Dendritic cell treated with granulocyte-macrophage colony-stimulating factor and Interleukin-4, amounts not matched to agents 40 ng/mL and 50 ng/mL, for 4 days (primary cell): ENCODE results near the gene METRN.
"Not testable (repeated sequence)": the region's sequence is repeated elsewhere in the genome, so short reads cannot be mapped to it uniquely, and the experiment has no call there.

ENCODE experiments used
- H3K27ac Mint-ChIP-seq: one replicate; pipeline ENCODE4 v1.8.0; 2022; ENCODE audit warnings: mild to moderate bottlenecking, mixed read lengths
- H3K27me3 Mint-ChIP-seq: one replicate; pipeline ENCODE4 v1.8.0; 2022; ENCODE audit warnings: mild to moderate bottlenecking, mixed read lengths
- H3K36me3 Mint-ChIP-seq: one replicate; pipeline ENCODE4 v1.8.0; 2022; ENCODE audit warnings: low read depth, mixed read lengths
- H3K4me1 Mint-ChIP-seq: one replicate; pipeline ENCODE4 v1.8.0; 2022; ENCODE audit warnings: low read depth, mixed read lengths
- H3K4me3 Mint-ChIP-seq: one replicate; pipeline ENCODE4 v1.8.0; 2022; ENCODE audit warnings: mild to moderate bottlenecking, moderate library complexity, mixed read lengths
- H3K9me3 Mint-ChIP-seq: one replicate; pipeline ENCODE4 v1.8.0; 2022; ENCODE audit warnings: mixed read lengths
- intact Hi-C: fragments of 100-400 bp; cut with micrococcal nuclease; formaldehyde crosslinking; loops from one replicate; pipeline ENCODE4 v1.15.0; 2022

METRN gene

DNA sequence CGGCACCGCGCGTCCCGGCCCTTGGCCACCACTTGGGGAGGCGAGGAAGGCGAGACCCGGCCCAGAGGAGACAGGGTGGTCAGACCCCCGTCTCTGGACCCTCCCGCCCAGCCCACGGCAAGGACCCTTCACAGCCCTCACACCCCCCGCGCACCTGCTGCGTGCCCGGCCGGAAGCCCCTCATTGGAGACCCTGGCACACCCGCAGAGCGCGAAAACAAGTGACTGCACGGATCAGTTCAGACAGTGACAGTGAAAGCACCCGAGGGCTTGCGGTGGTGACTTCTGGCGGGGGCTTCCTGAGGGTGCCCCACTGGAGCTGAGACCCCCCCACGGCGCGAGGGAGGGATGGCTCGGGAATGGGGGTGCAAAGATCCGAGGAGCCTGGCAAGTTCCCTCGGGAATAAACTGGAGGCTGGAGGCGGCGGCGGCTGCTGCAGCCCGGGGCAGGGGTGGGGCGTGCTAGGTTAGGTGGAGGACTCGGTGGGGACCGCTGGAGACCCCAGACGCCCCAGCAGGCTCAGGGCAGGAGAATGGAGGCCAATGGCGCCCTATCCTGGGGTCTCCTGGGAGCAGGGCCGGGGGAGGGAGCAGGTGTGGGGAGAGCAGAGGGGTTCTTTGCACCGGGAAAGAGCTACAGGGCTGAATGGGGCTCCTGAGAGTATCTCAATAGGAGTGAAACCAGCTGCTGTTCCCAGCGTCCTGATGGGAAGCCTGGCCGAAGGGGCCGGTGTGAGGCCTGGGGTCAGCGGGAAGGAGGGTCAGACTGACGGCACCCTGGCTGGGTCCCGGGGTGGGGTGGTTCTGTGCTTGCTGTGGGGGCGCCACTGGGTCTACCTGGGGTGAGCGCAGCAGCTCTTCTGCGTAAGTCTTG, 8.5 kb upstream of the METRN start:
- H3K4me1 Mint-ChIP-seq = no peaks in the 10 kb centered on the region
- no peak overlapping the region for H3K4me3 Mint-ChIP-seq
- no peaks in the 10 kb centered on the region for H3K9me3 Mint-ChIP-seq
- H3K27ac Mint-ChIP-seq = no peak overlapping the region
- intact Hi-C loops = loop anchor here (10.0 kb wide), 1 partner anchor 478 kb away; no protein-coding TSS in a partner anchor
- no peaks in the 10 kb centered on the region for H3K36me3 Mint-ChIP-seq
- peaks cover 90% of the 10 kb centered on the region for H3K27me3 Mint-ChIP-seq

DNA sequence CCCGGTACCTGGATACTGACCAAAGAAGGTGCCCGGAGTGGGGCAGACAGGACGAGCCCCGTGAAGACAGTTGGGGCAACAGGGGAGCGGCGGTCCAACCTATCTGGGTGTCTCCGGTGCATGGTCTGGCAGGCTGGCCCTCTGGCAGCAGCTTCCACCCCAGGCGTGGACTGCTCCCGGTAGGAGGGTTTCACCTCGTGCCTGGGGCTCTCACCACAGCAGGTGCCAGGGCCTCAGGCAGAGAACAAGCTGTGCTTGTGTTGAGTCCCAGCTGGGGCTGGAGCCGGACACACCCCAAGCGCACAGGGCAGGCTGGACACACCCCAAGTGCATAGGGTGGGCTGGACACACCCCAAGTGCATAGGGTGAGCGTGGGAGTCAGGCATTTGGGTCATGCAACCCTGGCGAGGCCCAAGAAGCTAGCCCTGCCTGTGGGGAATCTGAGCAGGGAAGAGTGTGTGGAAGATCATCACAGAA, 7.8 kb upstream of the METRN start:
- intact Hi-C loops = loop anchor here (10.0 kb wide), 1 partner anchor 478 kb away; no protein-coding TSS in a partner anchor
- Mint-ChIP-seq H3K27ac (no peak overlapping the region), H3K36me3 (no peaks in the 10 kb centered on the region), H3K4me1 (no peaks in the 10 kb centered on the region), H3K27me3 (peaks cover 87% of the 10 kb centered on the region), H3K9me3 (no peaks in the 10 kb centered on the region), H3K4me3 (no peak overlapping the region)

DNA sequence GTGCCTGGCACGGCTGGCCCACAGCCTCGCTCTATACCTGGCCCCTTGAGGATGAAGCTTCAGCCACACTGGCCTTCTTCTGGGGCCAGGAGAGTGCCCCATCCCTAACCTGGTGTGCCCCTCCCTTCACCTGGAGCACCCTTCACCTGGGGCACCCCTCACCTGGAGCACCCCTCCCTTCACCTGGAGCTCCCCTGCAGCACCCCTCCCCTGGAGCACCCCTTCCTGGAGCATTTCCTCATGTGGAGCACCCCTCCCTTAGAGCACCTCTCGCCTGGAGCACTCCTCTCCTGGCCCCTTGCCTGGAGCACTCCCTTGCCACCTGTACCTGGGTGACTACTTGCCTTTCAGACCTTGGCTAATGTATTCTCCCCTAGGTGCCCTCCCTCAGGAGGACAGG, 6.9 kb upstream of the METRN start:
- Mint-ChIP-seq H3K4me1 (peaks cover 4% of the 10 kb centered on the region), H3K9me3 (no peaks in the 10 kb centered on the region)
- intact Hi-C loops = loop anchor here (10.0 kb wide), 1 partner anchor 477 kb away; no protein-coding TSS in a partner anchor

DNA sequence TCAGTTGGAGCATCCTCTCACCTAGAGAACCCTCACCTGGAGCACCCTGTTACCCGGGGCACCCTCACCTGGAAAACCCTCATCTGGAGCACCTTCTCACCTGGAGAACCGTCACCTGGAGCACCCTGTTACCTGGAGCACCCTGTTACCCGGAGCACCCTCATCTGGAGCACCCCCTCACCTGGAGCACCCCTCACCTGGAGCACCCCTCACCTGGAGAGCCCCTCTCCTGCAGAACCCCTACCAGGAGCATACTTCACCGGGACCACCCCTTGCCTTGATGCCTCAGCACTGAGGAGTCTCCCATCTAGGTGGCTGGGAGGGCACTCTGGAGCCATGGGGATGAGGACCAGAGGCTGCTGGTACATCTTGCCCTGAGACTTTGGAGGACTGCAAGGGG, 6.0 kb upstream of the METRN start:
- intact Hi-C loops = loop anchor here (10.0 kb wide), 1 partner anchor 476 kb away; no protein-coding TSS in a partner anchor
- Mint-ChIP-seq H3K27me3 (peaks cover 83% of the 10 kb centered on the region), H3K4me1 (peaks cover 6% of the 10 kb centered on the region)

More for the DNA sequence above, 6.9 kb upstream of the METRN start:
- Mint-ChIP-seq H3K27ac (no peak overlapping the region), H3K4me3 (no peak overlapping the region), H3K27me3 (peaks cover 85% of the 10 kb centered on the region), H3K36me3 (no peaks in the 10 kb centered on the region)

DNA sequence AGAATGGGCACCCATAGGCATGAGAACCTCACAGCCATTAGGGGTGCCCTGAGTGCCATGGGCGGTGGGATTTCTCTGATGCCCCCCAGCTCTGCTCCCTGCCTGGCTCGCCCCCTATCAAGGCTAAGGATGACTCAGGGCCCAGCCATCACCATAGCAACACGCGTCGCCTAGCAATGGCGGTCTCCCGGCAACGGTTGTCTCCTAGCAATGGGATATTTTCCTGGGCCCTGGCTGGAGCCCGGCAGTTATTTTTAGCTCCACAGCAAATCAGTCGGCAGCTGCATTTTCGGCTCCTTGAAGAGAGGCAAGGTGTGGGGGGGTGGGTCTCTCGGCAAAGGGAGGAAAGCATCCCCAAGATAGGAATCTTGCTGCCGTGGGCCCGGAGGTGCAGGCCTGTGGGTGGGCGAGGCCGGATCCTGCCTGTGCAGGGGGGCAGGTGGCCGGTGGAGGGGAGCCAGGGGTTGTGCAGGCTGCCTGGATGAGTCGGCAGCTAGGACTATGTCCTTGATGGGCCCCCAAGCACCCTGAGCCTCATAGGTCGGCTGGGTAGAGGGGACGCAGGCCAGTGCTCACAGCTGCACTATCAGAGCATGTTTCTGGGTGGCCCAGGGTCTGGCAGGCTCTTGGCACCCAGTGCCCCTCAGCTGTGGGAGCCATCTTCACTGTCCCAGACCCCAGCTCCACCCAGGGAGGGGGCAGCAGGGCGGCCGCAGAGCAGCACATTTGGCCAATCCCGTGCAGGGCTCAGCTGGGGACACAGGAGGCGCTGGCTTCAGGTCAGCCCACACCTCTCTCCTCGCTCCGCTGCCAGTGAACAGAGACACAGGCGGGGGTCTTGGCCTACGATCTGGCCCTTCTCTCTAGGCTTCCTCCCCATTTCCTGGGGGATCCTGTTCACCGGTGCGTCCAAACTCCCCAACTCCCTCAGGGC, 5.1 kb upstream of the METRN start:
- H3K27me3 Mint-ChIP-seq = peaks cover 82% of the 10 kb centered on the region
- no peaks in the 10 kb centered on the region for H3K9me3 Mint-ChIP-seq
- no peak overlapping the region for H3K27ac Mint-ChIP-seq
- intact Hi-C loops = loop anchor here (10.0 kb wide), 1 partner anchor 475 kb away; no protein-coding TSS in a partner anchor
- no peaks in the 10 kb centered on the region for H3K36me3 Mint-ChIP-seq
- H3K4me3 Mint-ChIP-seq = no peak overlapping the region
- peaks cover 14% of the 10 kb centered on the region for H3K4me1 Mint-ChIP-seq

More for the DNA sequence above, 6.0 kb upstream of the METRN start:
- H3K36me3 Mint-ChIP-seq = no peaks in the 10 kb centered on the region
- no peak overlapping the region for H3K27ac Mint-ChIP-seq
- no peaks in the 10 kb centered on the region for H3K9me3 Mint-ChIP-seq
- no peak overlapping the region for H3K4me3 Mint-ChIP-seq

DNA sequence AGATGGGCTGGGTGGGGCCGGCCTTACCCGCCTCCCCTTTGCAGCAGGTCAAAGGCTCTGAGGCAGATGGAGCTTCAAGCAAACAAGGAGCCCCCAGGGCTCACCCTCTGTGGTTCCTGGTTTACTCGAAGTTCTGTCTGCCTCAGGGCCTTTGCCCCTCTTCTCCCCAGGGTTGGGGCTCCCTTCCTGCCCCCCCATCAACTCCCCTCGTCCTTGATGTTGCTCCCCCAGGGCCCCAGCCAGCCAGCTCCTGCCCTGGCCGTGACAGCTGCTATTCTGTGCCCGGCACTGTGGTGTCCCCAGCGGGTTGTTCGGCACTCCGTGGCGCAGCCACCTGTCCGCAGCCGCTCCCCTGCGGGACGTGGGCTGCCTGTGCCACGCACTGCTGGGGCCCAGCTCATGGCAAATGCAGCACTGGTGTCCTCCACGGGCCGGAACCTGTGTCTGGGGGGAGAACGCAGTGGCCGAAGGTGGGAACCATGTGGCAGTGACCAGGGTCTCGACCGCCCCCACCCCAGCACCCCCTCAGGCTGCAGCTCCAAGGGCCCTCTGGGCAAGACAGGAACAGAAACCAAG, 4.3 kb upstream of the METRN start:
- Mint-ChIP-seq H3K4me3 (no peak overlapping the region), H3K36me3 (no peaks in the 10 kb centered on the region), H3K27me3 (peaks cover 80% of the 10 kb centered on the region), H3K4me1 (peaks cover 14% of the 10 kb centered on the region), H3K27ac (no peak overlapping the region), H3K9me3 (no peaks in the 10 kb centered on the region)
- intact Hi-C loops = loop anchor here (1.0 kb wide), 2 partner anchors 30 to 75 kb away; partner anchors contain the start of gene CIAO3

DNA sequence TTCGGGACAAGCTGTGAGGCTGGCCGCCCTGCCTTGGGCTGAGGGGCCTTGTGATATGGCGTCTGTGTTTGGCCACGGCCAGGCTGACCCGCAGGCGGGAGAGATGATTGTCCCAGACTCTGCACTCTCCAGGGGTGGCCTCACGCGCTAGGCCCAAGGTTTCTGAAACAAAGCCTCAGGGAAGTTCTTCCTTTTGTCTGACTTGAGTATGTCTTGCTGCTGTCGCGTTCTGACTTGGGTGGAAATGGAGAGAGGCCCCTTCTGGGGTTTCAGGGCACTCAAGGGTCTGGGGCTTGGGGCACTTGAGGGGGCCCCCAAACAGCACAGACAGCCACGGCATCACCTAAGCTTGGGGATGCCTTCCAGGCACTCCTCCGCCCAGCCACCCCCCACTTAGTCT, 3.8 kb upstream of the METRN start:
- intact Hi-C loops = loop anchor here (1.0 kb wide), 2 partner anchors 29 to 74 kb away; partner anchors contain the start of gene CIAO3
- peaks cover 19% of the 10 kb centered on the region for H3K4me1 Mint-ChIP-seq
- H3K27me3 Mint-ChIP-seq = peaks cover 82% of the 10 kb centered on the region
- no peak overlapping the region for H3K27ac Mint-ChIP-seq
- no peaks in the 10 kb centered on the region for H3K9me3 Mint-ChIP-seq
- no peak overlapping the region for H3K4me3 Mint-ChIP-seq
- no peaks in the 10 kb centered on the region for H3K36me3 Mint-ChIP-seq

DNA sequence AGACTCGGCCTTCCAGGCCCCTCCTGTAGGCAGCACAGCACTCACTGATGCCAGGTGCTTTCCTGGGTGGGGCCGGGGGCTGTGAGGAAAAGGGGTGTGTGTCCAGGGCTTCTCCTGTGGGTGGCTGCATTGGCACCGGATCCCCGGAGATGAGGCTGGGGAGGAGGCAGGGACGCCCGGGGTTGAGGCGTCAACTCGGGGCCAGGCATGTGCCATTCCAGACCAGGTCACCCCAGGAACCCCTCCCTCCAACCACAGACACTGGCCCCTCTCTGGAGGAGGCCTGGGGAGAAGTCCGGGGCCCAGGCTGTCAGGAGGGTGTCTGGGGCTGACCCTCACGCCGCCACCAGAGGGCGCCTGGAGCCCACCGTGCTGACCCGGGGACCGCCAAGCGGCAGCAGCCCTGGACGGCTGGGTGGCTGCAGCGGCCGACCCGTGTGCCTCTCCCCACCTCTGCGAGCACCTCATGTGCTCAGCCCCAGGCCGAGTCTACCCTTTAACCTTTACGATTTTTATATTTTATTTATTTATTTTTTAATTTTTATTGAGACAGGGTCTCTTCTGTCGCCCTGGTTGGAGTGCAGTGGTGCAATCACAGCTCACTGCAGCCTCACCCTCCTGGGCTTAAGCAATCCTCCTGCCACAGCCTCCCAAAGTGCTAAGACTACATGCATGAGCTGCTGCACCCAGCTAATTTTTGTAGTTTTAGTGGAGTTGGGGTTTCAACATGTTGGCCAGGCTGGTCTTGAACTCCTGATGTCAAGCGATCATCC, 3.2 kb upstream of the METRN start:
- Mint-ChIP-seq H3K27ac (no peak overlapping the region), H3K9me3 (no peaks in the 10 kb centered on the region), H3K36me3 (no peaks in the 10 kb centered on the region), H3K27me3 (peaks cover 82% of the 10 kb centered on the region), H3K4me1 (peaks cover 25% of the 10 kb centered on the region), H3K4me3 (no peak overlapping the region)
- intact Hi-C loops = loop anchor here (1.0 kb wide), 2 partner anchors 29 to 74 kb away; partner anchors contain the start of gene CIAO3

DNA sequence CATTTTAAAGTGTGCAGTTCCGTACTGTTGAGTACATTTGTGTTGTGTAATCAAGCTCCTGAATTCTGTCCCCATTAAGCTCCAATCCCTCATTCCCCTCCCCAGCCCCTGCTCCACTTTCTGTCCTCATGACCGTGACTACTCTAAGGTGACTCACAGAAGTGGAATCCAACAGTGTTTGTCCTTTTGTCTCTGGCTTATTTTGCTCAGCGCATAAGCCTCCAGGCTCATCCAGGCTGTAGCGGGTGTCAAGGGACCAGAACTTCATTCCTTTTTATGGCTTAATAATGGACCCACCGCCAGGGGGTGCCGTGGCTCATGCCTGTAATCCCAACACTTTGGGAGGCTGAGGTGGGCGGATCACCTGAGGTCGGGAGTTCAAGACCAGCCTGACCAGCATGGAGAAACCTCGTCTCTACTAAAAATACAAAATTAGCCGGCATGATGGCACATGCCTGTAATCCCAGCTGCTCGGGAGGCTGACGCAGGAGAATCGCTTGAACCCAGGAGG, 2.1 kb upstream of the METRN start:
- Mint-ChIP-seq H3K27me3 (peaks cover 83% of the 10 kb centered on the region), H3K4me1 (peaks cover 25% of the 10 kb centered on the region)
- intact Hi-C loops, H3K36me3 Mint-ChIP-seq, H3K27ac Mint-ChIP-seq, H3K9me3 Mint-ChIP-seq, H3K4me3 Mint-ChIP-seq: not testable (repeated sequence)

DNA sequence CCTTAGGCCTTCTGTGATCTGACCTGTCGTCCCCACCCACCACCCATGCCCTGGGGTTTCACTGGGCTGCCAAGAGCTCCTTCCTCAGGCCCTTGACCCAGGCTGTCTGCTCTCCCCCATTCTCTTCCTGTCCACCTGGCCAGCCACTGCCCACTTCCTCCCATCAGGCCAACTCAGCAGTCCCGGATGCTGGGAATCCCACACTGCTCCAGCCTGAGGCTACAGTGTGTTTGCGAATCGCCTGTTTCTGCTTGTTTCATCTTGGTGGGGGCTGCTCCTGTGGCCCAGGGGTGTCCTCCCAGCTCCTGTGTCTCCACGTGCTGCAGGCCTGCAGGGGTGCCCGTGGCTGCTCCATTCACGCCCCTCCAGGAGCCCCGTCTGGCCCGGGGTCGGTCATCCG, 839 bp upstream of the METRN start:
- Mint-ChIP-seq H3K36me3 (no peaks in the 10 kb centered on the region), H3K27ac (no peak overlapping the region), H3K4me3 (no peak overlapping the region), H3K4me1 (peaks cover 28% of the 10 kb centered on the region), H3K9me3 (no peaks in the 10 kb centered on the region), H3K27me3 (peaks cover 83% of the 10 kb centered on the region)
- intact Hi-C loops = no loop called here

DNA sequence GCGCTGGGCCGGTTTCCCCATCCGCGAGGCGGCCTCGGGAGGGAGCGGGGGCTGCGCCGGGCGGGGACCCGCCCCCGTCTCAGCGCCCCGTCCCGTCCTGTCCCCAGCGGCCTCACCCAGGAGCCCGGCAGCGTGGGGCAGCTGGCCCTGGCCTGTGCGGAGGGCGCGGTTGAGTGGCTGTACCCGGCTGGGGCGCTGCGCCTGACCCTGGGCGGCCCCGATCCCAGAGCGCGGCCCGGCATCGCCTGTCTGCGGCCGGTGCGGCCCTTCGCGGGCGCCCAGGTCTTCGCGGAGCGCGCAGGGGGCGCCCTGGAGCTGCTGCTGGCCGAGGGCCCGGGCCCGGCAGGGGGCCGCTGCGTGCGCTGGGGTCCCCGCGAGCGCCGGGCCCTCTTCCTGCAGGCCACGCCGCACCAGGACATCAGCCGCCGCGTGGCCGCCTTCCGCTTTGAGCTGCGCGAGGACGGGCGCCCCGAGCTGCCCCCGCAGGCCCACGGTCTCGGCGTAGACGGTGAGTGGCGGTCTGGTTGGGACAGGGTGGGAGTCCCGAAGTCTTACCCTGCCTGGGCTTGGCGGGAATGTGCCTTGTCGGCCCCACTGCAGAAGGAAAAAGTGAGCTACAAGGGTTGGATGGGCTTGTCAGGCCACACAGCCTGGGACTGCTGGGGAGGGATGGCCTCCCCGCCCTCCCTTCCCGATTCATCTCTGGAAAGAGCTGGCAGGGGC, 720 bp downstream of the METRN start:
- intact Hi-C loops = no loop called here
- peaks cover 43% of the 10 kb centered on the region for H3K4me1 Mint-ChIP-seq
- no peaks in the 10 kb centered on the region for H3K36me3 Mint-ChIP-seq
- H3K27me3 Mint-ChIP-seq = peaks cover 75% of the 10 kb centered on the region
- H3K9me3 Mint-ChIP-seq = no peaks in the 10 kb centered on the region
- no peak overlapping the region for H3K27ac Mint-ChIP-seq
- peak overlapping the region; percentile 65 for H3K4me3 Mint-ChIP-seq

DNA sequence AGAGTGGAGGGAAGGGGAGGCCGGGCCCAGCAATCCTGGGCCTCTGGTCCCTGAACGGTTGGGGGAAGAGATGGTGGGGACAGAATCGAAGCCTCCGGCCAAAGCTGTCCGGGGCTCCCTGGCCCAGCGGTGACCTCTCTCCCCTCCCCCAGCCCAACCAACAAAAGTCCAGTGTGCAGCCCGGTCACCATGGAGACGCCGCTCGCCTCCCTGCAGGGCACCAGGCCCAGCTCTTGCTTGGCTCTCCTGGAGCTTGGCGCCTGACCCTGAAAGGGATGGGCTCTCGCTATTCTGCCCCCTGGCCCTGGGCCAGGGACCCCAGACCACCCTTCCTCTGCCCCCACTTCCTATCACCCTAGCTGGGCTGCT, 1.3 kb downstream of the METRN start:
- no peaks in the 10 kb centered on the region for H3K36me3 Mint-ChIP-seq
- no peaks in the 10 kb centered on the region for H3K9me3 Mint-ChIP-seq
- intact Hi-C loops = no loop called here
- peaks cover 70% of the 10 kb centered on the region for H3K27me3 Mint-ChIP-seq
- H3K4me3 Mint-ChIP-seq = peak overlapping the region; percentile 65
- no peak overlapping the region for H3K27ac Mint-ChIP-seq
- peaks cover 43% of the 10 kb centered on the region for H3K4me1 Mint-ChIP-seq
